ENCODE data around the gene P2RX6.
A peak's percentile ranks its signal among the peaks of the same experiment; 100 is the strongest.
"Not testable (repeated sequence)": the region's sequence is repeated elsewhere in the genome, so short reads cannot be mapped to it uniquely, and the experiment has no call there.

The P2RX6 gene

DNA sequence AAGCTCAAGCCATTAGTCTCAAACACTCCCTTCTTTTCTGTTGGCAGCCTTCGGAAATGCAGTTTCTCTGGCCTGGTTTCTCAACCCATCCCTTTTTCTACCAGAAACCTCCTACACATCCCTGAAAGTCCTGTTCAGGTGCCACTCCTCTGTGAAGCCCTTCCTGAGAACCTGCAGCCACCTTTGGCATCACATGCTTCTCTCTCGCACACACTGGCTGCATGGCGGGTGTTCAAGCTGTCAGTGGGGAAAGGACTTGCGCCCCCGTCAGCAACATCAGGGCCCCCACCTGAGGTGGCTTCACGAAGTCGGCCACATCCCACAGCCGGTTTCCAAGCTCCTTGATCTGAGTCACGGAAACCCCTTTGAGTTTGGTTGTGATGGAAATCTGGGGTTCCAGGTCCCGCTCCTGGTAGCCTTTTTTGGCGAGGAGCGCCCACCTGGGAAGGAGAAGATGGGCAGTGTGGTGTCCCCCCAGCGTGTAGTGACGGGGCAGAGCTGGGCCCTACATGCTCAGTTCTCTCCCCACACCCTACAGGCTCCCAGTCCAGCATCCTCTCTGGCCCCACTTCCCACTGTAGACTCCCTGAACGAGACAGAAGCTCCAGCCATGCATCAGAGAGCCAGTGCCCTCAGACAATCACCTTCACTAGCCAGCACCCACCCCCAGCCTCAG, 29.0 kb downstream of the P2RX6 start:
- TF ChIP-seq, protein P1, sequence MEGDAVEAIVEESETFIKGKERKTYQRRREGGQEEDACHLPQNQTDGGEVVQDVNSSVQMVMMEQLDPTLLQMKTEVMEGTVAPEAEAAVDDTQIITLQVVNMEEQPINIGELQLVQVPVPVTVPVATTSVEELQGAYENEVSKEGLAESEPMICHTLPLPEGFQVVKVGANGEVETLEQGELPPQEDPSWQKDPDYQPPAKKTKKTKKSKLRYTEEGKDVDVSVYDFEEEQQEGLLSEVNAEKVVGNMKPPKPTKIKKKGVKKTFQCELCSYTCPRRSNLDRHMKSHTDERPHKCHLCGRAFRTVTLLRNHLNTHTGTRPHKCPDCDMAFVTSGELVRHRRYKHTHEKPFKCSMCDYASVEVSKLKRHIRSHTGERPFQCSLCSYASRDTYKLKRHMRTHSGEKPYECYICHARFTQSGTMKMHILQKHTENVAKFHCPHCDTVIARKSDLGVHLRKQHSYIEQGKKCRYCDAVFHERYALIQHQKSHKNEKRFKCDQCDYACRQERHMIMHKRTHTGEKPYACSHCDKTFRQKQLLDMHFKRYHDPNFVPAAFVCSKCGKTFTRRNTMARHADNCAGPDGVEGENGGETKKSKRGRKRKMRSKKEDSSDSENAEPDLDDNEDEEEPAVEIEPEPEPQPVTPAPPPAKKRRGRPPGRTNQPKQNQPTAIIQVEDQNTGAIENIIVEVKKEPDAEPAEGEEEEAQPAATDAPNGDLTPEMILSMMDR (IDR thresholded peaks at IDR 0.05; ENCODE audit: insufficient read depth, missing control alignments), result no peak
- DNase-seq (ENCODE audit: insufficient read length, low spot score) (no peak), FAIRE-seq (no peak)

GRCh38 chr22:21044931-21045584, 30.1 kb downstream of the P2RX6 start:
- no peak for FAIRE-seq
- TF ChIP-seq, protein P1 (IDR thresholded peaks at IDR 0.05; ENCODE audit: insufficient read depth, missing control alignments), result no peak
- no peak for DNase-seq (ENCODE audit: insufficient read length, low spot score)

GRCh38 chr22:21045585-21046294, 30.8 kb downstream of the P2RX6 start, which contains the start of gene LRRC74B:
Gene LRRC74B (plus strand): TSS chr22:21045946. CDS start chr22:21045987, 41 bp downstream.
- TF ChIP-seq, protein P1 (IDR thresholded peaks at IDR 0.05; ENCODE audit: insufficient read depth, missing control alignments), result no peak
- FAIRE-seq (no peak), DNase-seq (ENCODE audit: insufficient read length, low spot score) (peak; percentile 99)

- DNase-seq (ENCODE audit: insufficient read length, low spot score) (no peak), FAIRE-seq (no peak)
- TF ChIP-seq, protein P1 (IDR thresholded peaks at IDR 0.05; ENCODE audit: insufficient read depth, missing control alignments), result no peak
Measured at GRCh38 chr22:21047035-21047661, 32.2 kb downstream of the P2RX6 start.

DNA sequence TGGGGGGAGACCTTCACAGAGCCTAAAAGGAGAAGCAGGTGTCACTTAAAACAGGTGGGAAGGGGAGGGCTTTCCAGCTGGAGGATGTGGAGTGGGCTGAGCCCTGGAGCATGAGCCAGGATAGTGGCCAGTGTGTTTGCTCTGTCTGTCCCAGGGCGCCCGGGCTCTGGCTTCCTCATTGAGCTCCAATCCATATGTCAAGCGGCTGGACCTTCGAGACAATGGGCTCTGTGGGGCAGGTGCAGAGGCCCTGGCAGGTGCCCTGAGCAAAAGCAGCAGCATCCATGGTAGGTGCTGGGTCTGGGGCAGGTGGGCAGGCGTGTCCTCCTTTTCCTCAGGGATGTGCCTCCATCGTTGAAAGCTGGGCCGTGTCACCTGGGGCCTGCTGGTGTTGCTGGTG, 32.8 kb downstream of the P2RX6 start:
- TF ChIP-seq, protein P1 (IDR thresholded peaks at IDR 0.05; ENCODE audit: insufficient read depth, missing control alignments), result no peak
- FAIRE-seq, result no peak
- DNase-seq (ENCODE audit: insufficient read length, low spot score), result no peak

- DNase-seq (ENCODE audit: insufficient read length, low spot score); FAIRE-seq: not testable (repeated sequence)
Measured at GRCh38 chr22:21048448-21048847, 33.5 kb downstream of the P2RX6 start.

DNA sequence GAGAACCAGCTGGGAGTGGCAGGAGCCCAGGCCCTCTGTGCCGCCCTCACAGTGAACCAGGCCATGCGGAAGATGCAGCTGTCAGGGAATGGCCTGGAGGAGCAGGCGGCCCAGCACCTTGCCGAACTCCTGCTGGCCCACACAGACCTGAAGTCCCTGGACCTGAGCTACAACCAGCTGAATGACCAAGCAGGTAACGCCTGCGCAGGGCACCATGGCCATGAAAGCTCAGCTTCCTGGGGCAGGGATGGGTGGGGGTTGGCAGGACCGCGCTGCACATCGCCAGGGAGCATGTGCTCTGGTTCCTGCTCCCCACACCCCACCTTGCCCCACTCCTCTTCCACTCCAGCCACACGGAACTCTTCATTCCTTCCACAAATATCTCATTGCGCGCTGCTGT, 34.0 kb downstream of the P2RX6 start:
- not testable (repeated sequence) for DNase-seq (ENCODE audit: insufficient read length, low spot score); FAIRE-seq

Measured in D721Med (cell line).